Trophoblast cell (in vitro differentiated cells and primary cell): ENCODE data around the gene CLCN7.

Experiments used
- DNase-seq, 2 donors: peaks; one replicate each; pipeline ENCODE4 v3.0.0-alpha.2; 2016
- H2AFZ ChIP-seq: 2 replicates; pipeline ENCODE4 v1.6.1; 2013; ENCODE audit warnings: low read length, moderate library complexity, mild to moderate bottlenecking; ENCODE audit not compliant: insufficient read depth, poor library complexity
- H2AK5ac ChIP-seq: 2 replicates; pipeline ENCODE4 v1.6.1; 2013; ENCODE audit warnings: mild to moderate bottlenecking, low read length
- H2BK120ac ChIP-seq: 2 replicates; pipeline ENCODE4 v1.6.1; 2013; ENCODE audit warnings: low read length, mild to moderate bottlenecking, moderate library complexity; ENCODE audit not compliant: insufficient read depth, poor library complexity
- H2BK12ac ChIP-seq: 2 replicates; pipeline ENCODE4 v1.6.1; 2013; ENCODE audit warnings: mild to moderate bottlenecking, low read length, moderate library complexity
- H2BK5ac ChIP-seq: 2 replicates; pipeline ENCODE4 v1.6.1; 2013; ENCODE audit warnings: low read length, low read depth, moderate library complexity, mild to moderate bottlenecking; ENCODE audit not compliant: poor library complexity
- H3K14ac ChIP-seq: 2 replicates; pipeline ENCODE4 v1.6.1; 2013; ENCODE audit warnings: mild to moderate bottlenecking, low read length
- H3K18ac ChIP-seq: 2 replicates; pipeline ENCODE4 v1.6.1; 2013; ENCODE audit warnings: mild to moderate bottlenecking, low read length
- H3K23ac ChIP-seq: 2 replicates; pipeline ENCODE4 v1.6.1; 2013; ENCODE audit warnings: low read length
- H3K27ac ChIP-seq: 2 replicates; pipeline ENCODE4 v1.5.1; 2013; ENCODE audit warnings: low read depth, mild to moderate bottlenecking, inconsistent platforms, low read length, moderate library complexity
- H3K27me3 ChIP-seq: 2 replicates; pipeline ENCODE4 v1.6.1; 2013; ENCODE audit warnings: inconsistent platforms, mild to moderate bottlenecking, low read length, moderate library complexity; ENCODE audit not compliant: insufficient read depth
- H3K36me3 ChIP-seq, 2 experiments: 1 replicate in 1 of 2; 2 replicates in 1 of 2; pipeline ENCODE4 v1.6.1; 2013; ENCODE audit warnings: low read length in 2 of 2, mild to moderate bottlenecking in 2 of 2, moderate library complexity in 1 of 2; ENCODE audit not compliant: insufficient read depth in 2 of 2, control insufficient read depth in 1 of 2
- H3K4ac ChIP-seq: 2 replicates; pipeline ENCODE4 v1.6.1; 2013; ENCODE audit warnings: low read depth, mild to moderate bottlenecking, low read length, moderate library complexity
- H3K4me1 ChIP-seq, 2 experiments: 1 replicate in 1 of 2; 2 replicates in 1 of 2; pipeline ENCODE4 v1.6.1; 2013; ENCODE audit warnings: low read length in 2 of 2, mild to moderate bottlenecking in 2 of 2, moderate library complexity in 1 of 2; ENCODE audit not compliant: insufficient read depth in 2 of 2, control insufficient read depth in 1 of 2
- H3K4me2 ChIP-seq: 2 replicates; pipeline ENCODE4 v1.6.1; 2013; ENCODE audit warnings: inconsistent platforms, mild to moderate bottlenecking, low read length, moderate library complexity
- H3K4me3 ChIP-seq: 2 replicates; pipeline ENCODE4 v1.5.1; 2013; ENCODE audit warnings: mild to moderate bottlenecking, low read depth, low read length, inconsistent platforms
- H3K79me1 ChIP-seq: one replicate; pipeline ENCODE4 v1.6.1; 2013; ENCODE audit warnings: low read length
- H3K79me2 ChIP-seq: 2 replicates; pipeline ENCODE4 v1.6.1; 2013; ENCODE audit warnings: low read length, mild to moderate bottlenecking; ENCODE audit not compliant: control insufficient read depth, insufficient read depth, poor library complexity
- H3K9ac ChIP-seq: 2 replicates; pipeline ENCODE4 v1.6.1; 2013; ENCODE audit warnings: mild to moderate bottlenecking, low read length
- H3K9me3 ChIP-seq: 2 replicates; pipeline ENCODE4 v1.6.1; 2013; ENCODE audit warnings: low read depth, mild to moderate bottlenecking, control low read depth, inconsistent platforms, low read length; ENCODE audit not compliant: insufficient read depth
- H4K12ac ChIP-seq: 2 replicates; pipeline ENCODE4 v1.6.1; 2013; ENCODE audit warnings: low read depth, mild to moderate bottlenecking, low read length, moderate library complexity
- H4K8ac ChIP-seq: 2 replicates; pipeline ENCODE4 v1.6.1; 2013; ENCODE audit warnings: low read depth, mild to moderate bottlenecking, low read length, moderate library complexity
- H4K91ac ChIP-seq: one replicate; pipeline ENCODE4 v1.6.1; 2013; ENCODE audit warnings: low read depth, mild to moderate bottlenecking, low read length, moderate library complexity
- WGBS: extraction: QIAGEN DNeasy Blood & Tissue Kit; methylation state at CpG from one replicate; pipeline ENCODE4 v1.1.7; 2013; ENCODE audit warnings: missing lambda C conversion rate; ENCODE audit not compliant: insufficient read length, insufficient coverage; ENCODE audit errors: extremely low coverage; 5-methylcytosine and 5-hydroxymethylcytosine counted together

CLCN7 gene

DNA sequence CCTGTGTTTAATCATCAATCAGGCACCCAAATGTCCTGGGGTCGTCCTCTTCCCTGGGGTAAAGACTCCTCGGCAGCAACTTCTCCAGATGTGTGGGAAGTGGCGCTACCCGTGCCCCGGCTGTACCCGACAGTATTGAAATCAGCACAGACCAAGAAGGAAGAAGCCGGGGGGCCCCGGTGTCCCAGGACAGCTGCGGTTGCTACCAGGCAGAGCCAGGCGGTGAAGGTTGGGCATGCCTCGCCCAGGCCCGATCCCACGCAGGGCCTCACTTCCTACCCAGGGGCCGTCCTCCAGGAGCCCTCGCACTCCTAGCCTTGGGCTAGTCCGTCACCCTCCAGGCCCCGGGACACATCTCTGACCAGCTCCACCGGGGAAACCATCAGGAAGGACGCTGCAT lies 21.5 kb downstream of the CLCN7 start:
- no peaks in the 10 kb centered on the region for H3K79me1 ChIP-seq
- no peak overlapping the region for H3K4me2 ChIP-seq
- no peak overlapping the region for H2BK5ac ChIP-seq
- H2AFZ ChIP-seq = no peak overlapping the region
- no peak overlapping the region for H3K18ac ChIP-seq
- H3K23ac ChIP-seq = no peak overlapping the region
- H2BK120ac ChIP-seq = no peak overlapping the region
- H2AK5ac ChIP-seq = no peak overlapping the region
- no peaks in the 10 kb centered on the region for H3K4me1 ChIP-seq
- H3K27ac ChIP-seq = no peak overlapping the region
- H4K8ac ChIP-seq = no peak overlapping the region
- no peak overlapping the region for H3K14ac ChIP-seq
- no peak for DNase-seq
- no peak overlapping the region for H2BK12ac ChIP-seq
- WGBS = no CpG with 5 or more reads among the region's 19 CpGs
- no peaks in the 10 kb centered on the region for H3K27me3 ChIP-seq
- peaks cover 89 to 90% of the 10 kb centered on the region in 2 experiments for H3K36me3 ChIP-seq
- H3K9me3 ChIP-seq = peaks cover 2% of the 10 kb centered on the region
- H3K4ac ChIP-seq = no peak overlapping the region
- no peak overlapping the region for H3K9ac ChIP-seq
- no peak overlapping the region for H3K4me3 ChIP-seq
- H4K91ac ChIP-seq = no peak overlapping the region
- no peak overlapping the region for H4K12ac ChIP-seq
- no peaks in the 10 kb centered on the region for H3K79me2 ChIP-seq

DNA sequence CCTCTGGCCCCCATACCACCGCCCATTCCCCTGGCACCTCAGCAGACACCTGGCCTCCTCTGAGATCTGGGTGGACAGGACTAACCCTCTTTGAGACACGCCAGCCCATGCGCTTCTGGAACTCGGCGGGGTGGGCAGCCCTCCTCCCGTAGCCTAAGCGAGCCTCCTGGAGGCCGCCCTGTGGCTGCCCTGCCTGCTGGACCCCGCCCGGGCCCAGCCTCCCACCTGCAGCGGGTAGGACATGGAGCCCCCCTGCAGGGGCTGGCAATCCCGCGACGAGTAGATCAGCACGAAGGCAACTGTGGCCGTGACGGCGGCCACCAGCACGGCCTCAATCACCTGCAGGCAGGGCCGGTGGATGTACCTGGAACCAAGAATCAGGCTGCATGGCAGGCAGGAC lies 22.3 kb downstream of the CLCN7 start:
- Histone ChIP-seq H3K23ac (no peak overlapping the region), H3K4me1 (no peaks in the 10 kb centered on the region), H3K36me3 (peaks cover 90% of the 10 kb centered on the region in 2 experiments), H3K4ac (no peak overlapping the region), H3K4me3 (no peak overlapping the region), H2AFZ (no peak overlapping the region), H3K18ac (no peak overlapping the region), H4K12ac (no peak overlapping the region), H3K4me2 (no peak overlapping the region), H2BK5ac (no peak overlapping the region), H2AK5ac (no peak overlapping the region), H3K9me3 (peaks cover 2% of the 10 kb centered on the region), H3K27ac (no peak overlapping the region), H3K14ac (no peak overlapping the region), H4K91ac (no peak overlapping the region), H3K27me3 (no peaks in the 10 kb centered on the region), H2BK120ac (no peak overlapping the region), H3K9ac (no peak overlapping the region), H3K79me2 (no peaks in the 10 kb centered on the region), H2BK12ac (no peak overlapping the region), H3K79me1 (no peaks in the 10 kb centered on the region), H4K8ac (no peak overlapping the region)
- whole genome bisulfite sequencing = no CpG with 5 or more reads among the region's 20 CpGs
- DNase-seq = no peak

DNA sequence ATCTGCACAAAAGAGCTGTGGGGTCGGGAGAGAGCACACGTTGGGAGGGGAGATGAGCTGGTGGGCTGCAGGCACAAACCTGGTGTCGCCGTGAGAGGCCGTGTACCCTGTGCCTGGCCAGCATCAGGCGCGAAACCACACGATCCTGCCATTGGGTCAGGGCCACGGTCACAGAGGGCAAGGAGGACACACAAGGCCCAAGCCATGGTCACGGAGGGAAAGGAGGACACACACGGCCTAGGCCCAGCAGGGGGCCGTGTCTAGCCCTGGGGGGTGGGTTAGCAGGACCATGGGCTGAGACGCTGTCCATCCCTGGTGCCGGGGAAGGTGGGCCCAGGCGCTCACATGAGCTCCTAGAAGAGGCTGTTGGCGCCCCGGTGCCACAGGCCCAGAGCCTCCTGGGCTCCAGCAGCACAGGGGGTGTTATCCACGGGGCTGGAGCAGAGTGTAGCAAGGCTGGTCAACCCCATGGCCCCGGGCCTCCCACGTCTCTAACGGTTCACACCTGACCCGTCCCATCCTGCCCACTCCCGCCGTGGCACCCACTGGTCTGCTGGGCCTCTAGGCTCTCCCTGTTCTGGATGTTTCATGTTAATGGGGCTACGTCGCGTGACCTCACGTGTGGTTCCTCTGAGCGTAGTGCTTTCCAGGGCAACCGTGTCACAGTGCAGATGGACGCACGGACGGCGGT lies 23.0 kb downstream of the CLCN7 start:
- Histone ChIP-seq H3K36me3 (peaks cover 91% of the 10 kb centered on the region in 2 experiments), H3K4ac (no peak overlapping the region), H3K27me3 (no peaks in the 10 kb centered on the region), H2BK120ac (no peak overlapping the region), H3K4me1 (no peaks in the 10 kb centered on the region), H2AK5ac (no peak overlapping the region), H3K79me1 (no peaks in the 10 kb centered on the region), H3K23ac (no peak overlapping the region), H4K91ac (no peak overlapping the region), H3K79me2 (no peaks in the 10 kb centered on the region), H3K4me3 (peak overlapping the region; percentile 28), H4K8ac (no peak overlapping the region), H3K4me2 (no peak overlapping the region), H2AFZ (no peak overlapping the region), H3K9me3 (peaks cover 3% of the 10 kb centered on the region), H3K27ac (no peak overlapping the region), H3K18ac (no peak overlapping the region), H4K12ac (no peak overlapping the region), H3K9ac (no peak overlapping the region), H2BK12ac (no peak overlapping the region), H3K14ac (no peak overlapping the region), H2BK5ac (no peak overlapping the region)
- WGBS = no CpG with 5 or more reads among the region's 34 CpGs
- DNase-seq = no peak

DNA sequence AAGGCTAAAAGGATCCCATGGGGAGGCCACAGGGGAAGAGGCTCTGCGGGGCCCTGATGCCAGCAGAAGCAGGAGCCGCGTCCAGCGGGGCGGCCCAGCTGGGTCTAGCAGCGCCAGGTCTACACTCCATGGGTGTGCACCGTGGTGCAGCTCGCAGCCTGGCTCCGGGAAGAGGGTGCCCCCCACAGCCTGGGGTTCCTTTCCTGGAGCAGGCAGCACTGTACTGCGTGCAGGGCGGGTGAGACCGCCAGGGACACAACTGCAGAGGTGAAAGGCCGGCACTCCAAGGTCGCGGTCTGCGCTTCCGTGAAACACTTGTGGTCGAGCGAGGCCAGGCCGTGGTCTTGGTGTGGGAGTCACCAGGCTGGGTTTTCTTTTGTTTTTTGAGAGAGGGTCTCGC lies 24.0 kb downstream of the CLCN7 start:
- Histone ChIP-seq H3K18ac (no peak overlapping the region), H3K79me2 (no peaks in the 10 kb centered on the region), H3K27ac (no peak overlapping the region), H2BK12ac (no peak overlapping the region), H3K4ac (no peak overlapping the region), H3K14ac (no peak overlapping the region), H3K9ac (no peak overlapping the region), H3K9me3 (peaks cover 6% of the 10 kb centered on the region), H3K4me3 (no peak overlapping the region), H3K27me3 (no peaks in the 10 kb centered on the region), H4K8ac (no peak overlapping the region), H4K12ac (no peak overlapping the region), H3K23ac (no peak overlapping the region), H2BK120ac (no peak overlapping the region), H3K79me1 (no peaks in the 10 kb centered on the region), H3K4me2 (no peak overlapping the region), H2AK5ac (no peak overlapping the region), H2AFZ (no peak overlapping the region), H3K36me3 (peaks cover 95% of the 10 kb centered on the region in 2 experiments), H2BK5ac (no peak overlapping the region), H3K4me1 (no peaks in the 10 kb centered on the region), H4K91ac (no peak overlapping the region)
- WGBS = no CpG with 5 or more reads among the region's 21 CpGs
- no peak for DNase-seq
